ENCODE measurements around the gene TUNAR. TPM values are rescaled to one million over a fixed set of nuclear protein-coding genes. Genes with fewer than 3 reads are reported as not detected.

Gene TUNAR
- total RNA-seq, 6 donors from 2014 or later, result 0.10 TPM; not detected in 5

GRCh38 chr14:95885866-95886265 is 9.2 kb downstream of the TUNAR start:
- 62 to 68% methylated on average over 2 to 7 of the region's 7 CpGs for WGBS, 2 donors
- Histone ChIP-seq H3K27me3 (no peaks in the 10 kb centered on the region), H3K9me3 (no peaks in the 10 kb centered on the region), H3K4me3 (no peak overlapping the region), H3K27ac (no peak overlapping the region), H3K36me3 (no peaks in the 10 kb centered on the region), H3K4me1 (no peaks in the 10 kb centered on the region)
- DNase-seq, result no peak
- no peak for ATAC-seq (ENCODE audit: low FRiP score in 2 of 2)
- TF ChIP-seq, protein P1, sequence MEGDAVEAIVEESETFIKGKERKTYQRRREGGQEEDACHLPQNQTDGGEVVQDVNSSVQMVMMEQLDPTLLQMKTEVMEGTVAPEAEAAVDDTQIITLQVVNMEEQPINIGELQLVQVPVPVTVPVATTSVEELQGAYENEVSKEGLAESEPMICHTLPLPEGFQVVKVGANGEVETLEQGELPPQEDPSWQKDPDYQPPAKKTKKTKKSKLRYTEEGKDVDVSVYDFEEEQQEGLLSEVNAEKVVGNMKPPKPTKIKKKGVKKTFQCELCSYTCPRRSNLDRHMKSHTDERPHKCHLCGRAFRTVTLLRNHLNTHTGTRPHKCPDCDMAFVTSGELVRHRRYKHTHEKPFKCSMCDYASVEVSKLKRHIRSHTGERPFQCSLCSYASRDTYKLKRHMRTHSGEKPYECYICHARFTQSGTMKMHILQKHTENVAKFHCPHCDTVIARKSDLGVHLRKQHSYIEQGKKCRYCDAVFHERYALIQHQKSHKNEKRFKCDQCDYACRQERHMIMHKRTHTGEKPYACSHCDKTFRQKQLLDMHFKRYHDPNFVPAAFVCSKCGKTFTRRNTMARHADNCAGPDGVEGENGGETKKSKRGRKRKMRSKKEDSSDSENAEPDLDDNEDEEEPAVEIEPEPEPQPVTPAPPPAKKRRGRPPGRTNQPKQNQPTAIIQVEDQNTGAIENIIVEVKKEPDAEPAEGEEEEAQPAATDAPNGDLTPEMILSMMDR (IDR thresholded peaks at IDR 0.05), result no peak
- TF ChIP-seq POLR2A (IDR thresholded peaks at IDR 0.05) (no peak), EP300 (IDR thresholded peaks at IDR 0.05) (no peak), POLR2AphosphoS5 (IDR thresholded peaks at IDR 0.05) (no peak)

DNA sequence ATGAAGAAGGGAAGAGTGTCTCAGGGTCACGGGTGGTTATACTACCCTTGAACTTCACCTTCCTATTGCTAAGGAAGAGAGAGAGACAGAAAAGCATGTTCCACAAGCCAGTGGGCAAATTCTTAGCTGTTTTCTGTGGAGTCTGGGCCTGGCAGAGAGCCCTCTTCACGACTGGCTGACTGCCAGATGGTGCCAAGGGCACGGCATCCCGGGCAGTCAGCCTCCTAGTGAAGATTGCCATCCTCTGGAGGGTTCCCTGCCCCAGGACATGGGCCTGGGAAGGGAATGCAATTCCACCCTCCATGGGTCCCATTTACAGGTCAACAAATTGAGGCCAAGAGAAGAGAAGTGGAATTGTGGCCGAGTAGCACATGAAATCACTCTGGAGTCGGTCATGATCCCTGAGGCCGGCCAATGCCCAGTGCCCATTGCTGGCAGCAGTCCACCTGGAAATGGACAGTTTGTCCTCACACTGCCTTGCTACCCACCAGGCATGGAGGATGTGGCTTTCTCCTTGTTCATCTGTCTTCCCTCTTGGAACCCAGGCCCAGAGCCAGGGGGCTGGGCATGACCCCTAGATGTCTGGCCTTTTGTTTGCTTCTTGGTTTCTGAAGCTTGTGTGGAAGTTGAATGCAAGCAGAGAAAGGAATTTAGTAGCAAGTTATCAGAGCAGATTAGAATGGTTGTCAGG is 9.9 kb downstream of the TUNAR start:
- 54 to 57% methylated on average over 7 of the region's 7 CpGs for WGBS, 2 donors
- no peak for ATAC-seq (ENCODE audit: low FRiP score in 2 of 2)

DNA sequence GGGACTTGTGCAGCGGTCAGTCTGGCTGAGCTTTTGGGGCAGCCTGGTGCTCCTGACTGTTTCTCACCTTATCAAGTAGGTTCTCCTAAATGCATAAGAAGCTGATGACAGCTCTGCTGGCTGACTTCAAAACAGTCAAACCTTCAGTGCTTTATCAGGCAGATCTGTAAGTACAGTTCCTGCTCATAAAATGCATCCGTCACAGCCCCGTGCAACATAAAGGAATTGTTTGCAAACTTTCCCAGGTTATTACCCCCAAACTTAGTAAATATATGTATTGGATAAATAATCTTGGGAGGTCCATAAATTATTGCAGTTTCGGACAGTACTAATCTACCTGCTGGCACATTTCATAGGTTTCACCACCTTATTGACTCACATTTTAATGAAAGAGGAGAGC is 10.7 kb downstream of the TUNAR start:
- Histone ChIP-seq H3K4me1 (no peaks in the 10 kb centered on the region), H3K9me3 (no peaks in the 10 kb centered on the region), H3K27me3 (no peaks in the 10 kb centered on the region), H3K4me3 (no peak overlapping the region), H3K27ac (no peak overlapping the region), H3K36me3 (no peaks in the 10 kb centered on the region)
- DNase-seq (no peak), ATAC-seq (ENCODE audit: low FRiP score in 2 of 2) (no peak)
- no peak for TF ChIP-seq POLR2A (IDR thresholded peaks at IDR 0.05)
- TF ChIP-seq, protein P1 (IDR thresholded peaks at IDR 0.05), result no peak
- no peak for TF ChIP-seq EP300 (IDR thresholded peaks at IDR 0.05)
- no peak for TF ChIP-seq POLR2AphosphoS5 (IDR thresholded peaks at IDR 0.05)
- 75 to 78% methylated on average over 4 of the region's 4 CpGs for WGBS, 2 donors

More for the DNA sequence above, 9.9 kb downstream of the TUNAR start:
- H3K27me3 ChIP-seq, result no peaks in the 10 kb centered on the region
- no peak overlapping the region for H3K27ac ChIP-seq
- TF ChIP-seq POLR2A (IDR thresholded peaks at IDR 0.05), result no peak
- no peak for TF ChIP-seq EP300 (IDR thresholded peaks at IDR 0.05)
- no peak for TF ChIP-seq POLR2AphosphoS5 (IDR thresholded peaks at IDR 0.05)
- TF ChIP-seq, protein P1 (IDR thresholded peaks at IDR 0.05), result no peak
- no peaks in the 10 kb centered on the region for H3K36me3 ChIP-seq
- DNase-seq, result no peak
- H3K9me3 ChIP-seq, result no peaks in the 10 kb centered on the region
- H3K4me1 ChIP-seq, result no peaks in the 10 kb centered on the region
- no peak overlapping the region for H3K4me3 ChIP-seq

DNA sequence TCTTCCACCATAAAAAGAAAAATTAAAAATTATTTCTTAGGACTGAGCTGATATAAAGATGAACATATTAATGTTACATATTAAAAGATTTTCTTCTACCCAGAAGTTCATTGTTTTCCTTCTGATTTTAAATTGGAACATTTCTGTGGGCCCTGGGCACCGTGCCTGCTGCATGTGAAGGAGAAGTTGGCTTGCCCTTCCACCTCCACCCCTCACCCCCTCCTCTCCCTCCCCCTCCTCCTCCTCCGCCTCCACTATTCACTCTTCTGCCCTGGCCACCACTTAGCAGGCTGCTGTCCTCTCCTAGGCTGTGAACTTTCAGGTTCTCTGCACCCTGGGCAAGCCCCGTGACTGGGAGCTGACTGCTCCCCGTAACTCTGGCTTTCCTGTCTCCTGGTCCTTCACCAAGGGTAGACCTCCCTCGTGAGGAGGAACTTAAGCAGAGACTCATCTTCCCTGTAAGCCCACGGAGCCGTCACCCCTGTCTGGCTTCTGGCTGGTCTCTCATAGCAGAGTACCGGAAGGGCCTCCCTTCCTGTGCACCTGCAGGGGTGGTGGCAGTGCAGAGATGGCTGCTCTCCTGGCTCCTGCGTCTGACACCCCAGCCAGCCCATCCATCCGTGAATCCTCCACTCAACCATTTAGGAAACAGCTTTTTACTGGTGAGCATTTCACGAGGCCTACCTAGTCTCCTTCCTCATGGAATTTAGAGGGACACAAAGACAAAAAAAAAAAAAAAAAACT is 12.8 kb downstream of the TUNAR start:
- Histone ChIP-seq H3K4me1 (no peaks in the 10 kb centered on the region), H3K9me3 (no peaks in the 10 kb centered on the region), H3K27me3 (no peaks in the 10 kb centered on the region), H3K36me3 (no peaks in the 10 kb centered on the region), H3K27ac (no peak overlapping the region), H3K4me3 (no peak overlapping the region)
- TF ChIP-seq, protein P1 (IDR thresholded peaks at IDR 0.05), result no peak
- TF ChIP-seq POLR2AphosphoS5 (IDR thresholded peaks at IDR 0.05) (no peak), POLR2A (IDR thresholded peaks at IDR 0.05) (no peak), EP300 (IDR thresholded peaks at IDR 0.05) (no peak)
- WGBS, 2 donors, result 69% methylated on average over 11 of the region's 11 CpGs
- ATAC-seq (ENCODE audit: low FRiP score in 2 of 2) (no peak), DNase-seq (no peak)

Measured in upper lobe of left lung (tissue), 6 donors.